HEK293T (cell line): ENCODE results near the gene LCN12.
A peak's percentile ranks its signal among the peaks of the same experiment; 100 is the strongest.

Source experiments
- CTCF ChIA-PET: fragments of 350-600 bp; formaldehyde crosslinking; extraction: SDS; loops from one replicate; lab custom pipeline; 2021; ENCODE audit warnings: antibody characterized with exemption, inconsistent platforms; lab: Yijun Ruan, JAX
- POLR2A ChIA-PET: fragments of 350-600 bp; formaldehyde crosslinking; extraction: SDS; loops from one replicate; lab custom pipeline; 2020; ENCODE audit warnings: antibody characterized with exemption, inconsistent platforms; lab: Yijun Ruan, JAX
- DNase-seq: peaks from one replicate; pipeline ENCODE4 v3.0.0; 2012; ENCODE audit warnings: mixed read lengths; ENCODE audit errors: extremely low spot score
- ARNT ChIP-seq: fragments of 450-650 bp; IDR thresholded peaks from 2 replicates; pipeline ENCODE4 v1.6.1; 2017; ENCODE audit warnings: mild to moderate bottlenecking
- BHLHE40 ChIP-seq: fragments of 450-650 bp; IDR thresholded peaks from 2 replicates; pipeline ENCODE4 v1.6.1; 2016; ENCODE audit warnings: mild to moderate bottlenecking, moderate library complexity, borderline replicate concordance
- CTBP1 ChIP-seq: fragments of 450-650 bp; IDR thresholded peaks from 2 replicates; pipeline ENCODE4 v1.6.1; 2016; ENCODE audit warnings: borderline replicate concordance
- ELF4 ChIP-seq: fragments of 450-650 bp; IDR thresholded peaks from 2 replicates; pipeline ENCODE4 v1.6.1; 2017; ENCODE audit warnings: antibody characterized with exemption
- FOXA1 ChIP-seq: fragments of 450-650 bp; IDR thresholded peaks from 2 replicates; pipeline ENCODE4 v1.6.1; 2016; ENCODE audit warnings: mild to moderate bottlenecking
- FOXK2 ChIP-seq: fragments of 450-650 bp; IDR thresholded peaks from 2 replicates; pipeline ENCODE4 v1.6.1; 2016; ENCODE audit warnings: mild to moderate bottlenecking
- FOXM1 ChIP-seq: fragments of 450-650 bp; IDR thresholded peaks from 2 replicates; pipeline ENCODE4 v1.6.1; 2017; ENCODE audit warnings: mild to moderate bottlenecking, borderline replicate concordance
- HDGF ChIP-seq: fragments of 450-650 bp; IDR thresholded peaks from 2 replicates; pipeline ENCODE4 v1.6.1; 2017; ENCODE audit warnings: antibody characterized with exemption, borderline replicate concordance
- L3MBTL2 ChIP-seq: fragments of 450-650 bp; conservative IDR thresholded peaks from 2 replicates; pipeline ENCODE4 v1.6.1; 2016; ENCODE audit warnings: mild to moderate bottlenecking
- LEF1 ChIP-seq: fragments of 450-650 bp; IDR thresholded peaks from 2 replicates; pipeline ENCODE4 v1.6.1; 2017; ENCODE audit warnings: mild to moderate bottlenecking, borderline replicate concordance
- NFRKB ChIP-seq: fragments of 450-650 bp; IDR thresholded peaks from 2 replicates; pipeline ENCODE4 v1.6.1; 2016; ENCODE audit warnings: mild to moderate bottlenecking, moderate library complexity
- PKNOX1 ChIP-seq: fragments of 450-650 bp; IDR thresholded peaks from 2 replicates; pipeline ENCODE4 v1.6.1; 2016
- SP1 ChIP-seq: fragments of 450-650 bp; IDR thresholded peaks from 2 replicates; pipeline ENCODE4 v1.6.1; 2017
- SUZ12 ChIP-seq: fragments of 450-650 bp; IDR thresholded peaks from 2 replicates; pipeline ENCODE4 v1.6.1; 2016; ENCODE audit warnings: mild to moderate bottlenecking
- TARDBP ChIP-seq: fragments of 450-650 bp; IDR thresholded peaks from 2 replicates; pipeline ENCODE4 v1.6.1; 2016
- ZNF384 ChIP-seq: fragments of 450-650 bp; IDR thresholded peaks from 2 replicates; pipeline ENCODE4 v1.6.1; 2016

Gene LCN12

GRCh38 chr9:136984464-136985026 lies 32.5 kb downstream of the LCN12 start:
- DNase-seq = no peak
- TF ChIP-seq TARDBP = no peak
- no peak for TF ChIP-seq L3MBTL2
- no peak for TF ChIP-seq CTBP1
- CTCF ChIA-PET = no interaction called here
- POLR2A ChIA-PET = no interaction called here

- CTCF ChIA-PET = no interaction called here
- TF ChIP-seq CTBP1 (no peak), PKNOX1 (no peak), BHLHE40 (no peak)
- DNase-seq = no peak
- POLR2A ChIA-PET = no interaction called here
Measured at GRCh38 chr9:136985027-136985602, 33.0 kb downstream of the LCN12 start.

- DNase-seq = no peak
- ChIA-PET CTCF (no interaction called here), POLR2A (no interaction called here)
- TF ChIP-seq FOXM1 = no peak
- no peak for TF ChIP-seq TARDBP
- no peak for TF ChIP-seq PKNOX1
Measured at GRCh38 chr9:136985853-136986252, 33.8 kb downstream of the LCN12 start.

GRCh38 chr9:136988872-136989271 lies 36.8 kb downstream of the LCN12 start:
- DNase-seq = no peak
- TF ChIP-seq HDGF (no peak), FOXA1 (no peak), BHLHE40 (no peak), ARNT (no peak), ZNF384 (no peak), SUZ12 (no peak), TARDBP (no peak), PKNOX1 (no peak), FOXK2 (no peak), SP1 (no peak), NFRKB (no peak), CTBP1 (no peak), LEF1 (no peak), ELF4 (no peak)
- CTCF ChIA-PET = interaction anchor here (0.6 to 0.7 kb wide), 3 partner anchors 35 to 146 kb away, joined by 3 to 7 read pairs (median 4); no protein-coding TSS in a partner anchor
- POLR2A ChIA-PET = no interaction called here

- DNase-seq = no peak
- CTCF ChIA-PET = no interaction called here
- TF ChIP-seq FOXA1 = no peak
- no peak for TF ChIP-seq ZNF384
- TF ChIP-seq HDGF = no peak
- no peak for TF ChIP-seq PKNOX1
- no peak for TF ChIP-seq LEF1
- POLR2A ChIA-PET = interaction anchor here (1.5 kb wide), 1 partner anchor 96 kb away, joined by 5 read pairs; the partner anchor contains the start of gene MAN1B1
Measured at GRCh38 chr9:136990242-136990911, 38.3 kb downstream of the LCN12 start.

- DNase-seq = peak; percentile 100
- TF ChIP-seq NFRKB = no peak
- no peak for TF ChIP-seq FOXA1
- TF ChIP-seq SUZ12 = no peak
- TF ChIP-seq FOXK2 = no peak
- TF ChIP-seq PKNOX1 = no peak
- TF ChIP-seq FOXM1 = no peak
- no peak for TF ChIP-seq TARDBP
- no peak for TF ChIP-seq HDGF
- TF ChIP-seq LEF1 = peak; percentile 48; the same call in 1 of the 2 replicates
- TF ChIP-seq ZNF384 = no peak
- TF ChIP-seq L3MBTL2 = peak; percentile 92
- no peak for TF ChIP-seq SP1
- TF ChIP-seq CTBP1 = no peak
- no peak for TF ChIP-seq ARNT
- no peak for TF ChIP-seq ELF4
- no peak for TF ChIP-seq BHLHE40
- POLR2A ChIA-PET = interaction anchor here (0.6 to 2.0 kb wide), 24 partner anchors 9 to 95 kb away, joined by 3 to 23 read pairs (median 4); partner anchors contain the start of genes FBXW5, LCNL1, MAN1B1 and PTGDS
- CTCF ChIA-PET = interaction anchor here (2.8 kb wide), 1 partner anchor 37 kb away, joined by 14 read pairs; the partner anchor contains the start of gene ABCA2
Measured at GRCh38 chr9:136991993-136992818, 40.1 kb downstream of the LCN12 start, which contains the start of gene PAXX. TSS of gene PAXX (plus strand) at chr9:136992422. CDS start at chr9:136992444, 22 bp downstream.
